ENCODE results near the gene SLC29A2.

SLC29A2 gene

DNA sequence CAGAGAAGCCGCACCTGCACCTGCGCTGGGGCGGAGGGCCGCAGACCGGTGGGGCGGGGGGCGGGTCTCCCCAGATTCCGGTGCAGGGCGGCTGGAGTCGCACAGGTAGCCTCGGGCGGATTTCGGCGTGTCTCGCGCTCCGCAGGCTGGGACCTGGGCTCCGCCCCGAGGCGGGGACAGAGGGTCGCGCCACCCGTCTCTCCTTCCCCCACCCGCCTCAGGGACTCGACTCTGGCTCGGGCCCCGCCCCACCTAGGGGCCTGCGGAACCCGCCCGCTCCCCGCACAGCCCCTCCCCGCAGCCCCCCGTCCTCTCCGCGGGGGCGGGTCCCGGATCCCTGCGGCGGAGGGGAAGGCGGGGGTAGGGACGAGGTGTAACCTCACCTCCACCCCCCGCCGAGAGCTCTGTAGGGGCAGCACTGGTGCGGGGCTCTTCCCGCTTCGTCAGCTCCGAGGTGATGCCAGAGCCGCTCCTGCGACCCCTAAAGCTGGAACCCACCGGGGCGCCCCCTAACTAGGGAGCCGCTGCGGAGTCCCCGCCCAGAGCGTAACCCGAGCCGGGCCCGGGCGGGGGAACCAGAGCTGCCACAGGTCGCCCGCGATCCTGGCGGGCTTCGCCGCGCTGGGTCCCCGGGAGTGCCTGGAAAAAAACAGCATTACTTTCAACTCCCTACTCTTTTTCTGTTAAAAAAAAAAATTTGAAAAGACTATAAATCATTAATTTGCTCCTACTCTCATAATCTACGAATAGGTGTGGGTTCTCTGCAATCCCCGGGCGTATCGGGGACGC, at the start of gene SLC29A2:
SLC29A2 (minus strand) TSS at position 134 of the 789 bp plus-strand sequence. CDS start 169 bp downstream, outside the sequence.
- no peaks in the 10 kb centered on the region for H3K36me3 ChIP-seq (ENCODE audit: control insufficient read depth in 5 of 5, insufficient read depth in 5 of 5, low read length in 5 of 5)
- H3K4me3 ChIP-seq (ENCODE audit: low read depth in 1 of 5, low read length in 5 of 5), result peak within 1 kb of the TSS; percentile 60 to 72 (median 67)
- H3K27ac ChIP-seq (ENCODE audit: low read depth, low read length), result no peak within 1 kb of the TSS
- H3K9me3 ChIP-seq (ENCODE audit: control insufficient read depth in 5 of 5, low read length in 5 of 5), result no peaks in the 10 kb centered on the region
- peak within 1 kb of the TSS in 3 of 5 donors; percentile 53 to 66 (median 64) for H3K9ac ChIP-seq (ENCODE audit: low read length in 5 of 5)
- H3K27me3 ChIP-seq (ENCODE audit: control insufficient read depth in 5 of 5, insufficient read depth in 4 of 5, low read length in 5 of 5), result peaks cover 0 to 2% (median 0%) of the 10 kb centered on the region in 5 donors
- peaks cover 4 to 40% (median 32%) of the 10 kb centered on the region in 5 donors for H3K4me1 ChIP-seq (ENCODE audit: control insufficient read depth in 5 of 5, insufficient read depth in 5 of 5, low read length in 5 of 5)

DNA sequence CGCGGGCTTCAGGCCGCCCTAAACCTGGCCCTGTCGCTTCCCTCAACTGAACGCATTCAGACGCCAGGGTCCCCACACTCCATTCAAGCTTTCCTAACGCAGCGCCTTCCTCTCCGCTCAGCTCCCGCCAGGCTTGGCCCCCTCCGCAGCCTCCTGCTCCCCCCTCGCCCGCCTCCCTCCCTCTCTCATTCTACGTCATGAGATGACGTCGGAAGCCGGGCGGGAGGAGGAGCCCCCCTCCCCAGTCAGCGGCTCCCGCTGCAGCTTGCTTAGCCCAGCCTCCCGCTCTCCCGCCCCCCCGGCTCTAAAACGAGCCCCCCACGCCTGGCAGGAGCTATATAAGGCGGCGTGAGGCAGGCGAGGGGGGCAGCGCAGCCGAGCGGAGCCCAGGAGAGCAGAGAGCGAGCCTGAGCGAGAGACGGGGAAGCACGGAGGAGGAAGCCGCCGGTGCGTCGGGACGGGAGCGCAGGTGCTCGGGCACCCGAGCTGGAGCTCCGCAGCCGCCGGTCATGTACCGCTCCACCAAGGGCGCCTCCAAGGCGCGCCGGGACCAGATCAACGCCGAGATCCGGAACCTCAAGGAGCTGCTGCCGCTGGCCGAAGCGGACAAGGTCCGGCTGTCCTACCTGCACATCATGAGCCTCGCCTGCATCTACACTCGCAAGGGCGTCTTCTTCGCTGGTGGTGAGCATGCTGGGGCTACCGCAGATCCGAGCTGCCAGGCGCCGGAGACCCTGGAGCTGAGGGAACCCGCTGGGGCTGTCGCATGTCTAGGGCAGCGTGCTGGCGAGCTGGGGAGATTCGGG, 49.3 kb upstream of the SLC29A2 start, which contains the start of gene NPAS4:
NPAS4 (plus strand) TSS at position 365 of the 806 bp plus-strand sequence; CDS start at position 510, 145 bp downstream.
- Histone ChIP-seq H3K9me3 (ENCODE audit: control insufficient read depth in 5 of 5, low read length in 5 of 5) (no peaks in the 10 kb centered on the region), H3K9ac (ENCODE audit: low read length in 5 of 5) (no peak within 1 kb of the TSS), H3K4me1 (ENCODE audit: control insufficient read depth in 5 of 5, insufficient read depth in 5 of 5, low read length in 5 of 5) (peaks cover 2 to 11% (median 6%) of the 10 kb centered on the region in 5 donors), H3K27me3 (ENCODE audit: control insufficient read depth in 5 of 5, insufficient read depth in 4 of 5, low read length in 5 of 5) (peaks cover 0 to 19% (median 9%) of the 10 kb centered on the region in 5 donors), H3K4me3 (ENCODE audit: low read depth in 1 of 5, low read length in 5 of 5) (no peak within 1 kb of the TSS), H3K27ac (ENCODE audit: low read depth, low read length) (no peak within 1 kb of the TSS), H3K36me3 (ENCODE audit: control insufficient read depth in 5 of 5, insufficient read depth in 5 of 5, low read length in 5 of 5) (no peaks in the 10 kb centered on the region)

GRCh38 chr11:66419825-66420224, 48.3 kb upstream of the SLC29A2 start:
- Histone ChIP-seq H3K27ac (ENCODE audit: low read depth, low read length) (no peak overlapping the region), H3K9me3 (ENCODE audit: control insufficient read depth in 5 of 5, low read length in 5 of 5) (no peaks in the 10 kb centered on the region), H3K4me3 (ENCODE audit: low read depth in 1 of 5, low read length in 5 of 5) (no peak overlapping the region), H3K9ac (ENCODE audit: low read length in 5 of 5) (no peak overlapping the region), H3K36me3 (ENCODE audit: control insufficient read depth in 5 of 5, insufficient read depth in 5 of 5, low read length in 5 of 5) (no peaks in the 10 kb centered on the region), H3K4me1 (ENCODE audit: control insufficient read depth in 5 of 5, insufficient read depth in 5 of 5, low read length in 5 of 5) (peaks cover 2 to 11% (median 6%) of the 10 kb centered on the region in 5 donors), H3K27me3 (ENCODE audit: control insufficient read depth in 5 of 5, insufficient read depth in 4 of 5, low read length in 5 of 5) (peaks cover 0 to 20% (median 12%) of the 10 kb centered on the region in 5 donors)

DNA sequence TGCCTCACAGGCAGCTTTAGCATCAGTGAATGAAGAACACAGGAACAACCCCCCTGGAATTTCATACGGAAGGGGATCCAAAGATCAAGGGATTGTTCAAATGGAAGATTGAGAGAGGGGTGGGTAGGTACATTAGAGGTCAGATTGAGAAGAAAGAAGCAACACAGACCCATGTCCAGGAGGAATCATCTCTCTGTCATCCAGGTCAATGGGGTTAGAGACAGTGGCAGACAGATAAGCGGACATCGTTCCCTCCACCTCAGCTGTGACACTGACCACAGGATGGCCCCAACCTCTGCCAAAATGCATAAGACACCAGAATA, 47.4 kb upstream of the SLC29A2 start:
- H3K27me3 ChIP-seq (ENCODE audit: control insufficient read depth in 5 of 5, insufficient read depth in 4 of 5, low read length in 5 of 5), result peaks cover 0 to 25% (median 17%) of the 10 kb centered on the region in 5 donors
- H3K4me1 ChIP-seq (ENCODE audit: control insufficient read depth in 5 of 5, insufficient read depth in 5 of 5, low read length in 5 of 5), result peaks cover 2 to 11% (median 6%) of the 10 kb centered on the region in 5 donors
- H3K36me3 ChIP-seq (ENCODE audit: control insufficient read depth in 5 of 5, insufficient read depth in 5 of 5, low read length in 5 of 5), result no peaks in the 10 kb centered on the region
- H3K27ac ChIP-seq (ENCODE audit: low read depth, low read length), result no peak overlapping the region
- H3K4me3 ChIP-seq (ENCODE audit: low read depth in 1 of 5, low read length in 5 of 5), result no peak overlapping the region
- H3K9me3 ChIP-seq (ENCODE audit: control insufficient read depth in 5 of 5, low read length in 5 of 5), result no peaks in the 10 kb centered on the region
- H3K9ac ChIP-seq (ENCODE audit: low read length in 5 of 5), result no peak overlapping the region

DNA sequence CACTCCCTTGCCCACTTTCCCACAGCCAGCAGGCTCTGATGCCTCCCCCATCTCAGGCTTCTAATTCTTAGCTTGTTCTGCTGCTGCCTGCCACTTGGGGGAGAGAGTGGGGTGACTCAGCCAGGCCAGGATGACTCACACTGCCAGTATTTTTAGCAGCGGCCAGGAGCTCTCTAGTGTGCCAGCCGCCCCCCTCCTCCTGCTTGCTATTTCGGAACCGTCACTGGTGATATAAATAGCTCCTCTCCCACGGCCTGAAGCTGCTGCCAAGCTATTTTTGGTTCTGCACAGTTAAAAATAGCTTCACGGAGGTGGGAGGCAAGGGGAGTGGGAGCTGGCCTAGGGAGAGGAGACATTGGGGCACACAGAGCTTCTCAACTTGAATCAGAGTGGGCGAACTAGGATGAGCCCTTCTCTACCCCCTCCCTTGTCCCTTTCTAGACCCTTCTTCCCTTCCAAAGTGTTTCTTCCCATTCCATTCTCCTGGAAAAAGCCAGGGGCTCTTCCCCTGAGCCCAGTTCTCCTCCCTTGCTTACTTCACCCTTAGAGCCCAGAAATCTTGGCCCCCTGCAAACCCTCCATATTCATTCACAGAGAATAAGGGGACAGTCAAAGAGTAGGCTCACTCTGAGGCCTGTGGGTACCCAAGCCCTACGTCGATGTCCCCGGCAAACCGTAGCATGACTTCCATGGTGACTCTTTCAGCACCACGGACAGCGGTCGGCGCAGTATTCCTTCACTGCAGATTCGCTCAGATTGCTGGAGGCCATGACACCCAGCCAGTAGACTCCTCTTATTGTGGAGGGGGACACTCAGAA, 46.8 kb upstream of the SLC29A2 start:
- Histone ChIP-seq H3K4me3 (ENCODE audit: low read depth in 1 of 5, low read length in 5 of 5) (no peak overlapping the region), H3K9ac (ENCODE audit: low read length in 5 of 5) (no peak overlapping the region), H3K27me3 (ENCODE audit: control insufficient read depth in 5 of 5, insufficient read depth in 4 of 5, low read length in 5 of 5) (peaks cover 0 to 31% (median 19%) of the 10 kb centered on the region in 5 donors), H3K9me3 (ENCODE audit: control insufficient read depth in 5 of 5, low read length in 5 of 5) (no peaks in the 10 kb centered on the region), H3K27ac (ENCODE audit: low read depth, low read length) (no peak overlapping the region), H3K36me3 (ENCODE audit: control insufficient read depth in 5 of 5, insufficient read depth in 5 of 5, low read length in 5 of 5) (no peaks in the 10 kb centered on the region), H3K4me1 (ENCODE audit: control insufficient read depth in 5 of 5, insufficient read depth in 5 of 5, low read length in 5 of 5) (peaks cover 2 to 11% (median 6%) of the 10 kb centered on the region in 5 donors)

- H3K9ac ChIP-seq (ENCODE audit: low read length in 5 of 5), result no peak overlapping the region
- peaks cover 0 to 35% (median 24%) of the 10 kb centered on the region in 5 donors for H3K27me3 ChIP-seq (ENCODE audit: control insufficient read depth in 5 of 5, insufficient read depth in 4 of 5, low read length in 5 of 5)
- no peak overlapping the region for H3K4me3 ChIP-seq (ENCODE audit: low read depth in 1 of 5, low read length in 5 of 5)
- no peaks in the 10 kb centered on the region for H3K9me3 ChIP-seq (ENCODE audit: control insufficient read depth in 5 of 5, low read length in 5 of 5)
- H3K4me1 ChIP-seq (ENCODE audit: control insufficient read depth in 5 of 5, insufficient read depth in 5 of 5, low read length in 5 of 5), result peaks cover 2 to 11% (median 6%) of the 10 kb centered on the region in 5 donors
- H3K36me3 ChIP-seq (ENCODE audit: control insufficient read depth in 5 of 5, insufficient read depth in 5 of 5, low read length in 5 of 5), result no peaks in the 10 kb centered on the region
- H3K27ac ChIP-seq (ENCODE audit: low read depth, low read length), result no peak overlapping the region
These were observed 45.4 kb upstream of the SLC29A2 start for GRCh38 chr11:66417000-66417399.

DNA sequence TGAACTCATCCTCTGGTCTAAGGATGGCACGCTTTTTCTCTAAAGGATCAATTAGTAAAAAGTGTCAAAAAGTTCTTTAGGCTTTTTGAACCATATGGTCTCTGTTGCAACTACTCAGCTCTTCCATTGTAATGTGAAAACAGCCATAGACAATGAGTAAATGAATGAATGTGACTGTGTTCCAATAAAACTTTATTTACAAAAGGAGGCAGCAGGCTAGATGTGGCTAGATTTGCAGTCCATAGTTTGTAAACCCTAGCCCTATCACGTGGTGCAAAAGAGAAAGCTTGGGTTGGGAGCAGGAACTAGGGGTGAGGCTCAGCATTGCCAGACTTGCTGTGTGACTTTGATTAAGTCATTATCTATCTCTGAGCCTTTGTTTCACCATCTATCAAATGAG, 43.9 kb upstream of the SLC29A2 start:
- no peaks in the 10 kb centered on the region for H3K36me3 ChIP-seq (ENCODE audit: control insufficient read depth in 5 of 5, insufficient read depth in 5 of 5, low read length in 5 of 5)
- no peak overlapping the region for H3K4me3 ChIP-seq (ENCODE audit: low read depth in 1 of 5, low read length in 5 of 5)
- H3K4me1 ChIP-seq (ENCODE audit: control insufficient read depth in 5 of 5, insufficient read depth in 5 of 5, low read length in 5 of 5), result peaks cover 2 to 8% (median 6%) of the 10 kb centered on the region in 5 donors
- H3K27ac ChIP-seq (ENCODE audit: low read depth, low read length), result no peak overlapping the region
- no peaks in the 10 kb centered on the region for H3K9me3 ChIP-seq (ENCODE audit: control insufficient read depth in 5 of 5, low read length in 5 of 5)
- peaks cover 0 to 47% (median 35%) of the 10 kb centered on the region in 5 donors for H3K27me3 ChIP-seq (ENCODE audit: control insufficient read depth in 5 of 5, insufficient read depth in 4 of 5, low read length in 5 of 5)
- H3K9ac ChIP-seq (ENCODE audit: low read length in 5 of 5), result no peak overlapping the region

GRCh38 chr11:66414120-66414934, 42.8 kb upstream of the SLC29A2 start:
- no peak overlapping the region for H3K9ac ChIP-seq (ENCODE audit: low read length in 5 of 5)
- no peaks in the 10 kb centered on the region for H3K36me3 ChIP-seq (ENCODE audit: control insufficient read depth in 5 of 5, insufficient read depth in 5 of 5, low read length in 5 of 5)
- no peak overlapping the region for H3K27ac ChIP-seq (ENCODE audit: low read depth, low read length)
- H3K4me3 ChIP-seq (ENCODE audit: low read depth in 1 of 5, low read length in 5 of 5), result no peak overlapping the region
- H3K4me1 ChIP-seq (ENCODE audit: control insufficient read depth in 5 of 5, insufficient read depth in 5 of 5, low read length in 5 of 5), result peaks cover 0 to 8% (median 6%) of the 10 kb centered on the region in 5 donors
- no peaks in the 10 kb centered on the region for H3K9me3 ChIP-seq (ENCODE audit: control insufficient read depth in 5 of 5, low read length in 5 of 5)
- peaks cover 0 to 53% (median 38%) of the 10 kb centered on the region in 5 donors for H3K27me3 ChIP-seq (ENCODE audit: control insufficient read depth in 5 of 5, insufficient read depth in 4 of 5, low read length in 5 of 5)

DNA sequence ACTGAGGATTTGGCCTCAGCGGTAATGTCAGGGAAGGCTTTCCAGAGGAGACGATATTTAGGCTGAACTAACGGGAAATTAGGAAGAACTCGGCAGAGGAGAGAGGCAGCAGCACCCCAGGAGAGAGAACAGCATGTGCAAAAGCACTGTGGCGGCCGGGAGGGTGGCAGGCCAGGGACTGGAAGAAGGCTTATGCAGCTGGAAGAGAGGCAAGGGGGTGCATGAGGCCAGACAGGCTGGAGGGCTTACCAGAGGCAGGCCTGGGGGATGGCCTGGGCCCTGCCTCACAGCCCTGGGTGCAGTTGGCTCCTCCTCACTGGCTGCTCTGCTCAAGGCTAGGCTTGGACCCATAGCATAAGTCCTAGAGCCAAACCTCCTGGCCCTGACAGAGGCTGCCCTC, 41.6 kb upstream of the SLC29A2 start:
- H3K27ac ChIP-seq (ENCODE audit: low read depth, low read length), result no peak overlapping the region

More for the DNA sequence above, 41.6 kb upstream of the SLC29A2 start:
- no peak overlapping the region for H3K4me3 ChIP-seq (ENCODE audit: low read depth in 1 of 5, low read length in 5 of 5)
- peaks cover 0 to 10% (median 7%) of the 10 kb centered on the region in 5 donors for H3K4me1 ChIP-seq (ENCODE audit: control insufficient read depth in 5 of 5, insufficient read depth in 5 of 5, low read length in 5 of 5)
- H3K9me3 ChIP-seq (ENCODE audit: control insufficient read depth in 5 of 5, low read length in 5 of 5), result no peaks in the 10 kb centered on the region
- no peaks in the 10 kb centered on the region for H3K36me3 ChIP-seq (ENCODE audit: control insufficient read depth in 5 of 5, insufficient read depth in 5 of 5, low read length in 5 of 5)
- H3K27me3 ChIP-seq (ENCODE audit: control insufficient read depth in 5 of 5, insufficient read depth in 4 of 5, low read length in 5 of 5), result peaks cover 0 to 47% (median 38%) of the 10 kb centered on the region in 5 donors
- no peak overlapping the region for H3K9ac ChIP-seq (ENCODE audit: low read length in 5 of 5)

All from subcutaneous abdominal adipose tissue (tissue), 5 donors.